HuH-7.5 (cell line): ENCODE data around the gene GSTM4.

ENCODE experiments used
- DNase-seq: peaks from one replicate; pipeline ENCODE4 v3.0.0; 2011; ENCODE audit warnings: low spot score

Gene GSTM4

GRCh38 chr1:109655615-109656519, at the start of gene GSTM4:
GSTM4 (plus strand) TSS chr1:109656099; CDS start chr1:109656390, 291 bp downstream.
- DNase-seq, result peak; percentile 80

GRCh38 chr1:109609881-109610280, 46.0 kb upstream of the GSTM4 start:
- DNase-seq, result no peak

GRCh38 chr1:109610609-109611307, 45.1 kb upstream of the GSTM4 start:
- DNase-seq, result no peak

- DNase-seq, result no peak
Measured at GRCh38 chr1:109611308-109611990, 44.5 kb upstream of the GSTM4 start.

- DNase-seq, result no peak
Measured at GRCh38 chr1:109613361-109614147, 42.3 kb upstream of the GSTM4 start.

GRCh38 chr1:109615879-109616278, 40.0 kb upstream of the GSTM4 start:
- no peak for DNase-seq

- no peak for DNase-seq
Measured at GRCh38 chr1:109616391-109616790, 39.5 kb upstream of the GSTM4 start.

GRCh38 chr1:109617291-109617801, 38.6 kb upstream of the GSTM4 start:
- no peak for DNase-seq

GRCh38 chr1:109618661-109619575, 37.0 kb upstream of the GSTM4 start:
- DNase-seq, result peak; percentile 63

- DNase-seq, result peak; percentile 77
Measured at GRCh38 chr1:109619576-109620400, 36.1 kb upstream of the GSTM4 start, which contains the start of the genes AMPD2 and GNAT2. AMPD2 (plus strand) TSS chr1:109619837; CDS start chr1:109621176, 1,339 bp downstream. GNAT2 (minus strand) TSS chr1:109619616; CDS start chr1:109612870, 6,746 bp downstream.

GRCh38 chr1:109620401-109620791, 35.5 kb upstream of the GSTM4 start:
- DNase-seq, result peak; percentile 73

- DNase-seq, result peak; percentile 95
Measured at GRCh38 chr1:109620841-109621286, 35.0 kb upstream of the GSTM4 start.

- DNase-seq, result no peak
Measured at GRCh38 chr1:109621379-109622136, 34.3 kb upstream of the GSTM4 start.

- no peak for DNase-seq
Measured at GRCh38 chr1:109622137-109622892, 33.6 kb upstream of the GSTM4 start.

- no peak for DNase-seq
Measured at GRCh38 chr1:109622895-109623294, 33.0 kb upstream of the GSTM4 start.

- no peak for DNase-seq
Measured at GRCh38 chr1:109623601-109624161, 32.2 kb upstream of the GSTM4 start.
